Fibroblast of lung (primary cell): ENCODE results near the gene ARHGAP6. TPM values are rescaled to one million over a fixed set of nuclear protein-coding genes. Genes with fewer than 3 reads are reported as not detected.
A peak's percentile ranks its signal among the peaks of the same experiment; 100 is the strongest.

Experiments used
- DNase-seq, 2 donors: peaks; one replicate each; pipeline versions ENCODE4 v3.0.0 to v3.0.0-alpha.2; 2010; ENCODE audit warnings: low read depth in 2 of 2
- H2AFZ ChIP-seq: 2 replicates; pipeline ENCODE4 v1.5.1; 2012; ENCODE audit warnings: low read length, control low read depth, inconsistent platforms
- H3K27ac ChIP-seq: 2 replicates; pipeline ENCODE4 v1.5.1; 2011; ENCODE audit warnings: low read length, control low read depth; ENCODE audit not compliant: insufficient read depth
- H3K27me3 ChIP-seq: 2 replicates; pipeline ENCODE4 v1.5.1; 2011; ENCODE audit warnings: mild to moderate bottlenecking, low read length; ENCODE audit not compliant: control insufficient read depth, insufficient read depth
- H3K36me3 ChIP-seq: 2 replicates; pipeline ENCODE4 v1.5.1; 2011; ENCODE audit warnings: low read length; ENCODE audit not compliant: control insufficient read depth, insufficient read depth
- H3K4me1 ChIP-seq: 2 replicates; pipeline ENCODE4 v1.5.1; 2011; ENCODE audit warnings: low read length; ENCODE audit not compliant: control insufficient read depth, insufficient read depth; ENCODE audit errors: extremely low read depth
- H3K4me2 ChIP-seq: 2 replicates; pipeline ENCODE4 v1.5.1; 2011; ENCODE audit warnings: low read length, control low read depth; ENCODE audit not compliant: insufficient read depth; ENCODE audit errors: extremely low read depth
- H3K4me3 ChIP-seq, 4 experiments: fragments of 200-600 bp in 1 of 4; sonication (generic) in 1 of 4; replicated peaks in 1 of 4; 2 replicates each; pipeline ENCODE4 v1.5.1; 2011 to 2016; ENCODE audit warnings: low read length in 4 of 4, low read depth in 3 of 4, mild to moderate bottlenecking in 3 of 4, control low read depth in 2 of 4, inconsistent platforms in 1 of 4, mixed read lengths in 1 of 4; ENCODE audit not compliant: insufficient read depth in 1 of 4; ENCODE audit errors: control extremely low read depth in 1 of 4
- H3K79me2 ChIP-seq: 2 replicates; pipeline ENCODE4 v1.5.1; 2012; ENCODE audit warnings: mild to moderate bottlenecking, low read length, inconsistent platforms; ENCODE audit not compliant: control insufficient read depth, insufficient read depth
- H3K9ac ChIP-seq: 2 replicates; pipeline ENCODE4 v1.5.1; 2011; ENCODE audit warnings: mild to moderate bottlenecking, low read length, control low read depth; ENCODE audit not compliant: insufficient read depth
- H3K9me3 ChIP-seq: 2 replicates; pipeline ENCODE4 v1.5.1; 2012; ENCODE audit warnings: low read depth, low read length; ENCODE audit not compliant: control insufficient read depth, insufficient read depth
- H4K20me1 ChIP-seq: 2 replicates; pipeline ENCODE4 v1.5.1; 2011; ENCODE audit warnings: low read length; ENCODE audit not compliant: control insufficient read depth, insufficient read depth; ENCODE audit errors: extremely low read depth
- CTCF ChIP-seq, 2 donors: IDR thresholded peaks in 1 of 2; conservative IDR thresholded peaks in 1 of 2; 1 replicate in 1 of 2; 2 replicates in 1 of 2; pipeline ENCODE4 v1.5.1; 2011 to 2012; ENCODE audit warnings: low read length in 2 of 2, control low read depth in 1 of 2, inconsistent platforms in 1 of 2, low read depth in 1 of 2, mild to moderate bottlenecking in 1 of 2
- EZH2 ChIP-seq: IDR thresholded peaks from 2 replicates; pipeline ENCODE4 v1.5.1; 2012; ENCODE audit warnings: low read length, control low read depth, mild to moderate bottlenecking; ENCODE audit errors: missing control alignments
- polyA plus RNA-seq, 2 donors: library from polyadenylated mRNA; depleted of rRNA in 1 of 2; stranded (reverse) in 1 of 2; unstranded in 1 of 2; fragments of >200 nt; gene quantifications; 2 replicates each; pipeline ENCODE4 v1.2.1, GENCODE V29; 2011 to 2012; ENCODE audit warnings: missing spikeins in 1 of 2
- total RNA-seq: library from RNA; depleted of rRNA; stranded (reverse); fragments of >200 nt; gene quantifications from 2 replicates; pipeline ENCODE4 v1.2.1, GENCODE V29; 2014

The ARHGAP6 gene
- total and polyA plus RNA-seq, 2 donors (not counting 1 experiment from before 2014, with no cell fraction given): 5.9 to 11.7 TPM

- Histone ChIP-seq H2AFZ (no peak overlapping the region), H3K4me1 (no peaks in the 10 kb centered on the region), H3K79me2 (no peaks in the 10 kb centered on the region), H3K27me3 (no peaks in the 10 kb centered on the region), H3K9me3 (no peaks in the 10 kb centered on the region), H4K20me1 (no peaks in the 10 kb centered on the region), H3K4me2 (no peak overlapping the region), H3K27ac (no peak overlapping the region), H3K9ac (no peak overlapping the region), H3K4me3 (no peak overlapping the region), H3K36me3 (no peaks in the 10 kb centered on the region)
- TF ChIP-seq CTCF (conservative IDR thresholded peaks at IDR 0.05 in 1 of 2, IDR thresholded peaks at IDR 0.05 in 1 of 2; ENCODE audit: low read depth in 1 of 2, low read length in 2 of 2): no peak
- no peak for TF ChIP-seq EZH2
- peak in 1 of 2 donors; percentile 9 for DNase-seq
Observed at GRCh38 chrX:11648705-11649519, 16.8 kb downstream of the ARHGAP6 start.

- Histone ChIP-seq H3K36me3 (no peaks in the 10 kb centered on the region), H4K20me1 (no peaks in the 10 kb centered on the region), H3K4me3 (no peak overlapping the region), H3K4me2 (no peak overlapping the region), H3K27ac (no peak overlapping the region), H3K9ac (no peak overlapping the region), H2AFZ (no peak overlapping the region), H3K27me3 (no peaks in the 10 kb centered on the region), H3K4me1 (no peaks in the 10 kb centered on the region), H3K9me3 (no peaks in the 10 kb centered on the region), H3K79me2 (no peaks in the 10 kb centered on the region)
- no peak for DNase-seq
- TF ChIP-seq EZH2 (no peak), CTCF (conservative IDR thresholded peaks at IDR 0.05 in 1 of 2, IDR thresholded peaks at IDR 0.05 in 1 of 2; ENCODE audit: low read depth in 1 of 2, low read length in 2 of 2) (no peak)
Observed at GRCh38 chrX:11647138-11647537, 18.6 kb downstream of the ARHGAP6 start.

GRCh38 chrX:11641349-11642065 is 24.2 kb downstream of the ARHGAP6 start:
- H3K27me3 ChIP-seq: no peaks in the 10 kb centered on the region
- peak overlapping the region; percentile 37 for H3K4me2 ChIP-seq
- H3K27ac ChIP-seq: no peak overlapping the region
- H3K9me3 ChIP-seq: no peaks in the 10 kb centered on the region
- no peak overlapping the region for H3K4me3 ChIP-seq
- no peaks in the 10 kb centered on the region for H3K36me3 ChIP-seq
- no peaks in the 10 kb centered on the region for H3K4me1 ChIP-seq
- H3K79me2 ChIP-seq: no peaks in the 10 kb centered on the region
- peak in 1 of 2 donors; percentile 52 for DNase-seq
- no peak overlapping the region for H2AFZ ChIP-seq
- H3K9ac ChIP-seq: no peak overlapping the region
- H4K20me1 ChIP-seq: no peaks in the 10 kb centered on the region
- no peak for TF ChIP-seq CTCF (conservative IDR thresholded peaks at IDR 0.05 in 1 of 2, IDR thresholded peaks at IDR 0.05 in 1 of 2; ENCODE audit: low read depth in 1 of 2, low read length in 2 of 2)
- no peak for TF ChIP-seq EZH2
